K562 (cell line): ENCODE data around the gene CD248. TPM values are rescaled to one million over a fixed set of nuclear protein-coding genes. Genes with fewer than 3 reads are reported as not detected.

Source experiments
- ATAC-seq: fragments of 200-7000 bp; cut with Tn5 transposase; 3 replicates; pipeline ENCODE4 v1.9.1; 2020; ENCODE audit warnings: moderate library complexity
- BruUV-seq: library from RNA; stranded (reverse); fragments of 400-500 nt; replicated peaks from 2 replicates; lab custom pipeline; 2021; lab: Mats Ljungman, UMichigan
- CTCF ChIA-PET: fragments of 300-600 bp; formaldehyde crosslinking; extraction: SDS; loops from one replicate; lab custom pipeline; 2021; ENCODE audit warnings: low intra/inter-chr PET ratio; lab: Yijun Ruan, JAX
- POLR2A ChIA-PET: fragments of 300-600, 350-650 bp; sonication (Branson Sonifier 250); formaldehyde crosslinking; extraction: SDS; loops from one replicate; lab custom pipeline; 2021; ENCODE audit warnings: antibody characterized with exemption, inconsistent platforms; lab: Yijun Ruan, JAX
- DNase-seq, 4 experiments: peaks; one replicate each; pipeline versions ENCODE4 v3.0.0 to v3.0.0-alpha.2; 2011 to 2018; ENCODE audit warnings: low spot score in 3 of 4, mixed read lengths in 3 of 4; ENCODE audit errors: extremely low read depth in 1 of 4
- FAIRE-seq: peaks from 2 replicates; lab custom pipeline; 2011; peaks lifted over from hg19 to GRCh38; lab: Jason Lieb, UNC
- H2AFZ ChIP-seq: 2 replicates; pipeline ENCODE4 v1.6.0; 2011; ENCODE audit warnings: low read depth, low read length, control low read depth, inconsistent platforms
- H3K27ac ChIP-seq: fragments of 200-600 bp; 3 replicates; pipeline ENCODE4 v1.8.0; 2011; ENCODE audit warnings: low read depth, mild to moderate bottlenecking, control low read depth, inconsistent platforms, low read length, moderate library complexity, mixed read lengths; ENCODE audit errors: extremely low read depth
- H3K27me3 ChIP-seq, 2 experiments: fragments of 300-600 bp in 1 of 2; 2 replicates in 1 of 2; 3 replicates in 1 of 2; pipeline versions ENCODE4 v1.6.0 to v1.8.0; 2011; ENCODE audit warnings: inconsistent platforms in 2 of 2, low read length in 2 of 2, mild to moderate bottlenecking in 1 of 2, mixed read lengths in 1 of 2, moderate library complexity in 1 of 2; ENCODE audit not compliant: control insufficient read depth in 2 of 2, insufficient read depth in 2 of 2
- H3K36me3 ChIP-seq: fragments of 300-600 bp; 3 replicates; pipeline ENCODE4 v1.8.0; 2011; ENCODE audit warnings: mild to moderate bottlenecking, low read length, inconsistent platforms; ENCODE audit not compliant: control insufficient read depth, insufficient read depth
- H3K4me1 ChIP-seq, 2 experiments: fragments of 200-600 bp in 1 of 2; replicated peaks in 1 of 2; 2 replicates in 1 of 2; 3 replicates in 1 of 2; pipeline versions ENCODE4 v1.5.1 to v1.8.0; 2011; ENCODE audit warnings: inconsistent platforms in 2 of 2, low read length in 2 of 2, mild to moderate bottlenecking in 1 of 2, mixed read lengths in 1 of 2, moderate library complexity in 1 of 2; ENCODE audit not compliant: control insufficient read depth in 2 of 2, insufficient read depth in 2 of 2
- H3K4me2 ChIP-seq: 2 replicates; pipeline ENCODE4 v1.6.1; 2011; ENCODE audit warnings: low read length, control low read depth, inconsistent platforms, mixed read lengths; ENCODE audit not compliant: insufficient read depth
- H3K4me3 ChIP-seq: fragments of 200-600 bp; sonication (generic), shearing (Covaris generic); 2 replicates; pipeline ENCODE4 v1.5.1; 2016; ENCODE audit warnings: control low read depth, inconsistent platforms
- H3K79me2 ChIP-seq: fragments of 200-600 bp; 3 replicates; pipeline ENCODE4 v1.8.0; 2011; ENCODE audit warnings: low read length, inconsistent platforms; ENCODE audit not compliant: control insufficient read depth, insufficient read depth
- H3K9ac ChIP-seq, 2 experiments: 2 replicates each; pipeline versions ENCODE4 v1.6.0 to v1.6.1; 2011; ENCODE audit warnings: low read depth in 2 of 2, low read length in 2 of 2, control low read depth in 1 of 2, inconsistent platforms in 1 of 2, mild to moderate bottlenecking in 1 of 2, mixed read lengths in 1 of 2; ENCODE audit not compliant: insufficient read depth in 1 of 2
- H3K9me1 ChIP-seq: one replicate; pipeline ENCODE4 v1.6.0; 2011; ENCODE audit warnings: inconsistent platforms, mild to moderate bottlenecking, low read length, moderate library complexity; ENCODE audit not compliant: control insufficient read depth, insufficient read depth
- H3K9me3 ChIP-seq: replicated peaks from 2 replicates; pipeline ENCODE4 v1.5.1; 2011; ENCODE audit warnings: low read depth, low read length, inconsistent platforms; ENCODE audit not compliant: control insufficient read depth, insufficient read depth
- H4K20me1 ChIP-seq: replicated peaks from 2 replicates; pipeline ENCODE4 v1.6.1; 2011; ENCODE audit warnings: low read length, inconsistent platforms, mixed read lengths; ENCODE audit not compliant: control insufficient read depth, insufficient read depth
- EZH2 ChIP-seq: IDR thresholded peaks from 2 replicates; pipeline ENCODE4 v1.6.1; 2012; ENCODE audit warnings: low read depth, mild to moderate bottlenecking, inconsistent platforms, low read length, borderline replicate concordance
- ILF3 ChIP-seq: fragments of 450-650 bp; IDR thresholded peaks from 2 replicates; pipeline ENCODE4 v1.6.1; 2018; ENCODE audit warnings: antibody characterized with exemption, mild to moderate bottlenecking, moderate library complexity, borderline replicate concordance
- MIER1 ChIP-seq: fragments of 450-650 bp; IDR thresholded peaks from 2 replicates; pipeline ENCODE4 v1.6.1; 2016; ENCODE audit warnings: antibody characterized with exemption, mild to moderate bottlenecking, low read depth
- OTX1 ChIP-seq: fragments of 450-650 bp; formaldehyde crosslinking; IDR thresholded peaks from 2 replicates; pipeline ENCODE4 v1.4.0; 2022; ENCODE audit warnings: mild to moderate bottlenecking
- PCBP1 ChIP-seq: fragments of 200-400 bp; formaldehyde crosslinking; IDR thresholded peaks from 2 replicates; pipeline ENCODE4 v1.6.1; 2018; ENCODE audit warnings: mild to moderate bottlenecking, low read depth, low read length; ENCODE audit not compliant: poor library complexity, severe bottlenecking
- POLR2AphosphoS2 ChIP-seq: IDR thresholded peaks from 2 replicates; pipeline ENCODE4 v1.6.1; 2012; ENCODE audit warnings: low read length, improper control_type of control experiment
- RBM14 ChIP-seq: fragments of 200-400 bp; formaldehyde crosslinking; IDR thresholded peaks from 2 replicates; pipeline ENCODE4 v1.6.1; 2018; ENCODE audit warnings: low read depth, mild to moderate bottlenecking, low read length, moderate library complexity, borderline replicate concordance; ENCODE audit not compliant: insufficient read depth
- RFX5 ChIP-seq: IDR thresholded peaks from 2 replicates; pipeline ENCODE4 v1.6.1; 2011; ENCODE audit warnings: low read depth, mild to moderate bottlenecking, improper control_type of control experiment, low read length
- SETDB1 ChIP-seq: IDR thresholded peaks from one replicate; pipeline ENCODE4 v1.6.1; 2012; ENCODE audit warnings: low read length, control low read depth, inconsistent platforms
- ZNF583 ChIP-seq: fragments of 250-450 bp; sonication (Bioruptor Pico); IDR thresholded peaks from 2 replicates; pipeline ENCODE4 v1.4.0; 2020
- ZNF766 ChIP-seq: fragments of 200-800 bp; sonication (Bioruptor generic); conservative IDR thresholded peaks from 2 replicates; pipeline ENCODE4 v1.6.1; 2016; ENCODE audit warnings: missing genetic modification characterization, missing compliant biosample characterization
- WGBS: fragments of 100-300 bp; shearing (Covaris generic); methylation state at CpG from one replicate; pipeline ENCODE4 v1.1.6; 2016; ENCODE audit warnings: low coverage, mixed read lengths; ENCODE audit not compliant: insufficient coverage; ENCODE audit errors: missing lambda C conversion rate; 5-methylcytosine and 5-hydroxymethylcytosine counted together
- in situ Hi-C: fragments of 300-500 bp; cut with MboI; formaldehyde crosslinking; loops from 4 replicates; pipeline ENCODE4 v1.15.0; 2018; ENCODE audit warnings: inconsistent platforms, mixed read lengths
- intact Hi-C: fragments of 100-400 bp; cut with micrococcal nuclease; formaldehyde crosslinking; loops from 2 replicates; pipeline ENCODE4 v1.14.2; 2022
- polyA plus RNA-seq, 8 experiments: library from polyadenylated mRNA; depleted of rRNA in 4 of 8; stranded (reverse) in 5 of 8; unstranded in 3 of 8; fragments of >200 nt; fragmentation: Nextera tagmentation in 2 of 8; fragmentation: Illumina TruSeq in 1 of 8; extraction: Ambion mirVana in 2 of 8; extraction: Trizol in 1 of 8; gene quantifications; 2 replicates each; pipeline versions ENCODE4 v1.2.1 to v1.2.3, GENCODE V29; 2011 to 2014; ENCODE audit warnings: inconsistent platforms in 1 of 8, missing spikeins in 1 of 8
- total RNA-seq, 7 experiments: library from RNA; depleted of rRNA in 6 of 7; stranded (reverse); fragments of >200 nt in 6 of 7; fragmentation: Illumina TruSeq in 2 of 7; extraction: Trizol in 2 of 7; gene quantifications; 2 replicates each; pipeline versions ENCODE4 v1.2.1 to v1.2.3, GENCODE V29; 2011 to 2021; ENCODE audit warnings: low replicate concordance in 1 of 7
- TF ChIP-seq, protein P1 (sequence below): fragments of 250-450 bp; sonication (Bioruptor Pico); IDR thresholded peaks from 2 replicates; pipeline ENCODE4 v1.4.0; 2020; ENCODE audit warnings: mild to moderate bottlenecking, moderate library complexity
- TF ChIP-seq, protein P2 (sequence below): fragments of 250-450 bp; sonication (Bioruptor Pico); IDR thresholded peaks from 2 replicates; pipeline ENCODE4 v1.8.0; 2022; ENCODE audit warnings: moderate library complexity, mild to moderate bottlenecking, inconsistent platforms
- TF ChIP-seq, protein P3 (sequence below), 2 experiments: fragments of 450-650 bp; IDR thresholded peaks; 2 replicates each; pipeline ENCODE4 v1.6.1; 2018; ENCODE audit warnings: mild to moderate bottlenecking in 2 of 2, low read depth in 1 of 2; ENCODE audit not compliant: partially characterized antibody in 2 of 2

CD248 gene
- total and polyA plus RNA-seq, 9 of the 15 experiments (the other 6 are each of a cell fraction or from before 2014, with no cell fraction given), result 0.09 TPM; not detected in 8

DNA sequence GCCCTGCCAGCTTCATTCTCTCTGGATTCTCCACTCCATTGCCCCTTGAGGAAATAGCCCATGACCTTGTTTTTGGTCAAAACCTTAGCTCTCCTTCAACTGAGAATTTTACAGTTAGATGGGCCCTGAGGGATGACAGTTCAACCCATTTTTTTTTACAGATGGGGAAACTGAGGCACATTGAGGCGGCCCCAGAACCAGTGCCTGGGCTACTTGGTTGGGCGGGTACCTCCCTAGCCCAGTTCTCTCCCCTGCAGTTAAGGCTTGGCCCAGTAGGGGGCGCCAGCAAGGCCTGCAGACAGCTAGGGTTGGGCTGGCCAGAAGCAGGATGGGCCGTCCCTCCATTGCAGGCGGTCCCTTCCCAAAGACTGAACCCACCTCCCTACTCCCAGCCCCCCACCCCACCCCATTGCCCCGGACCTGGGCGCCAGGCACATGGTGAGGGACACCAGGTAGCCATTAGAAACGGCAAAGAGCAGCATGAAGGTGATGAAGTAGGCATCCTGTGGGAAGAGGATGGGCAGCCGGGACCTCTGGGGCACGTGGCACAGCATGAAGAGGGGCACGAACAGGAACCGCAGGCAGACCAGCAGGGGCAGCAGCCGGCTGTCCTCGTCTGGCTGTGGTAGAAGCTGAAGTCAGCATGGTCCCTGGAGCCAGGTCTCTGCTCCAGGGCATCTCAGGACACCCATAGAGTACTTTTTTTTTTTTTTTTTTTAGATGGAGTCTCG, 47.1 kb upstream of the CD248 start:
- Histone ChIP-seq H3K4me2 (no peak overlapping the region), H3K9ac (0 out of 4 replicates have a peak overlapping the region, but pooled peaks of 1 of the 2 experiments have one; percentile 31), H3K4me1 (peaks cover 0 to 38% of the 10 kb centered on the region in 2 experiments; a peak in 4 of 5 replicates), H3K79me2 (peaks cover 20% of the 10 kb centered on the region), H3K36me3 (peaks cover 66% of the 10 kb centered on the region), H3K27ac (no peak overlapping the region), H3K27me3 (no peaks in the 10 kb centered on the region), H3K4me3 (no peak overlapping the region), H4K20me1 (peaks cover 23% of the 10 kb centered on the region), H3K9me3 (no peaks in the 10 kb centered on the region), H2AFZ (no peak overlapping the region), H3K9me1 (peaks cover 3% of the 10 kb centered on the region)
- ChIA-PET POLR2A (interaction anchor here (0.6 to 3.3 kb wide), 10 partner anchors 8 to 696 kb away, joined by 3 to 16 read pairs (median 5); partner anchors contain the start of genes BRMS1 and SLC29A2), CTCF (no interaction called here)
- intact Hi-C loops, result no loop called here
- DNase-seq (peak; percentile 85 to 89 (median 86)), ATAC-seq (peak; percentile 83), FAIRE-seq (peak; percentile 88)
- 63% methylated on average over 12 of the region's 15 CpGs for WGBS
- in situ Hi-C loops, result no loop called here
- BruUV-seq, result no TSS peak
- TF ChIP-seq RBM14 (no peak), PCBP1 (no peak), OTX1 (CRISPR knock-in tag) (0 out of 2 replicates have a peak, but pooled peaks have one; percentile 9), POLR2AphosphoS2 (peak; percentile 93), EZH2 (no peak), ZNF766 (CRISPR knock-in tag) (no peak), ZNF583 (CRISPR knock-in tag) (no peak), ILF3 (peak; percentile 84; the same call in 1 of the 2 replicates), RFX5 (no peak), MIER1 (no peak), SETDB1 (no peak)
- TF ChIP-seq, protein P1, sequence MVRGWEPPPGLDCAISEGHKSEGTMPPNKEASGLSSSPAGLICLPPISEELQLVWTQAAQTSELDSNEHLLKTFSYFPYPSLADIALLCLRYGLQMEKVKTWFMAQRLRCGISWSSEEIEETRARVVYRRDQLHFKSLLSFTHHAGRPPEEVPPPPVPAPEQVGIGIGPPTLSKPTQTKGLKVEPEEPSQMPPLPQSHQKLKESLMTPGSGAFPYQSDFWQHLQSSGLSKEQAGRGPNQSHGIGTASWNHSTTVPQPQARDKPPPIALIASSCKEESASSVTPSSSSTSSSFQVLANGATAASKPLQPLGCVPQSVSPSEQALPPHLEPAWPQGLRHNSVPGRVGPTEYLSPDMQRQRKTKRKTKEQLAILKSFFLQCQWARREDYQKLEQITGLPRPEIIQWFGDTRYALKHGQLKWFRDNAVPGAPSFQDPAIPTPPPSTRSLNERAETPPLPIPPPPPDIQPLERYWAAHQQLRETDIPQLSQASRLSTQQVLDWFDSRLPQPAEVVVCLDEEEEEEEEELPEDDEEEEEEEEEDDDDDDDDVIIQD (CRISPR knock-in tag), result no peak
- TF ChIP-seq, protein P2, sequence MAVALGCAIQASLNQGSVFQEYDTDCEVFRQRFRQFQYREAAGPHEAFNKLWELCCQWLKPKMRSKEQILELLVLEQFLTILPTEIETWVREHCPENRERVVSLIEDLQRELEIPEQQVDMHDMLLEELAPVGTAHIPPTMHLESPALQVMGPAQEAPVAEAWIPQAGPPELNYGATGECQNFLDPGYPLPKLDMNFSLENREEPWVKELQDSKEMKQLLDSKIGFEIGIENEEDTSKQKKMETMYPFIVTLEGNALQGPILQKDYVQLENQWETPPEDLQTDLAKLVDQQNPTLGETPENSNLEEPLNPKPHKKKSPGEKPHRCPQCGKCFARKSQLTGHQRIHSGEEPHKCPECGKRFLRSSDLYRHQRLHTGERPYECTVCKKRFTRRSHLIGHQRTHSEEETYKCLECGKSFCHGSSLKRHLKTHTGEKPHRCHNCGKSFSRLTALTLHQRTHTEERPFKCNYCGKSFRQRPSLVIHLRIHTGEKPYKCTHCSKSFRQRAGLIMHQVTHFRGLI (CRISPR knock-in tag), result no peak
- TF ChIP-seq, protein P3, sequence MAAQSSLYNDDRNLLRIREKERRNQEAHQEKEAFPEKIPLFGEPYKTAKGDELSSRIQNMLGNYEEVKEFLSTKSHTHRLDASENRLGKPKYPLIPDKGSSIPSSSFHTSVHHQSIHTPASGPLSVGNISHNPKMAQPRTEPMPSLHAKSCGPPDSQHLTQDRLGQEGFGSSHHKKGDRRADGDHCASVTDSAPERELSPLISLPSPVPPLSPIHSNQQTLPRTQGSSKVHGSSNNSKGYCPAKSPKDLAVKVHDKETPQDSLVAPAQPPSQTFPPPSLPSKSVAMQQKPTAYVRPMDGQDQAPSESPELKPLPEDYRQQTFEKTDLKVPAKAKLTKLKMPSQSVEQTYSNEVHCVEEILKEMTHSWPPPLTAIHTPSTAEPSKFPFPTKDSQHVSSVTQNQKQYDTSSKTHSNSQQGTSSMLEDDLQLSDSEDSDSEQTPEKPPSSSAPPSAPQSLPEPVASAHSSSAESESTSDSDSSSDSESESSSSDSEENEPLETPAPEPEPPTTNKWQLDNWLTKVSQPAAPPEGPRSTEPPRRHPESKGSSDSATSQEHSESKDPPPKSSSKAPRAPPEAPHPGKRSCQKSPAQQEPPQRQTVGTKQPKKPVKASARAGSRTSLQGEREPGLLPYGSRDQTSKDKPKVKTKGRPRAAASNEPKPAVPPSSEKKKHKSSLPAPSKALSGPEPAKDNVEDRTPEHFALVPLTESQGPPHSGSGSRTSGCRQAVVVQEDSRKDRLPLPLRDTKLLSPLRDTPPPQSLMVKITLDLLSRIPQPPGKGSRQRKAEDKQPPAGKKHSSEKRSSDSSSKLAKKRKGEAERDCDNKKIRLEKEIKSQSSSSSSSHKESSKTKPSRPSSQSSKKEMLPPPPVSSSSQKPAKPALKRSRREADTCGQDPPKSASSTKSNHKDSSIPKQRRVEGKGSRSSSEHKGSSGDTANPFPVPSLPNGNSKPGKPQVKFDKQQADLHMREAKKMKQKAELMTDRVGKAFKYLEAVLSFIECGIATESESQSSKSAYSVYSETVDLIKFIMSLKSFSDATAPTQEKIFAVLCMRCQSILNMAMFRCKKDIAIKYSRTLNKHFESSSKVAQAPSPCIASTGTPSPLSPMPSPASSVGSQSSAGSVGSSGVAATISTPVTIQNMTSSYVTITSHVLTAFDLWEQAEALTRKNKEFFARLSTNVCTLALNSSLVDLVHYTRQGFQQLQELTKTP (IDR thresholded peaks at IDR 0.05; ENCODE audit: low read depth in 1 of 2, partially characterized antibody in 2 of 2), result no peak
